Measurements from ENCODE around the gene ZNF892.

GRCh38 chr2:95215018-95215612 lies 7.8 kb downstream of the ZNF892 start:
- TF ChIP-seq TAF1 (IDR thresholded peaks at IDR 0.05; ENCODE audit: low read depth, low read length) (no peak), POLR2A (IDR thresholded peaks at IDR 0.05; ENCODE audit: low read depth, low read length) (no peak), POLR2AphosphoS5 (IDR thresholded peaks at IDR 0.05; ENCODE audit: low read depth, low read length) (no peak), SPI1 (IDR thresholded peaks at IDR 0.05; ENCODE audit: low read depth, low read length) (no peak)

All from GM12891 (cell line).